ENCODE measurements around the gene PTPN6. TPM values are rescaled to one million over a fixed set of nuclear protein-coding genes. Genes with fewer than 3 reads are reported as not detected.

Gene PTPN6
- total RNA-seq, 1 experiment from 2014 or later: 19.8 TPM

- no peak overlapping the region for H2BK5ac ChIP-seq (ENCODE audit: insufficient read length, low read length)
- no peak overlapping the region for H4K8ac ChIP-seq (replicated peaks; ENCODE audit: insufficient read length, low read depth, low read length)
- H2BK120ac ChIP-seq (ENCODE audit: low read depth, low read length, poor library complexity, severe bottlenecking): no peak overlapping the region
- Mint-ChIP-seq H3K36me3 (ENCODE audit: insufficient read depth in 1 of 3, low read depth in 3 of 3) (peaks cover 0 to 6% (median 0%) of the 10 kb centered on the region in 3 experiments; a peak in 4 of 7 replicates), H3K27ac (no peak overlapping the region), H3K9me3 (no peaks in the 10 kb centered on the region), H3K4me3 (no peak overlapping the region), H3K27me3 (ENCODE audit: low read depth) (no peaks in the 10 kb centered on the region; the same call in 1 of the 2 replicates), H3K4me1 (peaks cover 23 to 37% of the 10 kb centered on the region in 2 experiments)
- H2BK15ac ChIP-seq (ENCODE audit: low read depth, low read length): no peak overlapping the region
- H2AK5ac ChIP-seq (ENCODE audit: insufficient read length, low read length): no peak overlapping the region
- H2AFZ ChIP-seq (ENCODE audit: low read length): no peak overlapping the region
- no peak overlapping the region for H4K91ac ChIP-seq (ENCODE audit: insufficient read length, low read depth, low read length)
- no peak overlapping the region for H2BK20ac ChIP-seq (ENCODE audit: low read depth, low read length, poor library complexity, severe bottlenecking)
- no peaks in the 10 kb centered on the region for H3K27me3 ChIP-seq (ENCODE audit: insufficient read depth, low read length)
- no peaks in the 10 kb centered on the region for H4K20me1 ChIP-seq (ENCODE audit: control insufficient read depth, insufficient read depth, insufficient read length)
- no peak overlapping the region for H3K18ac ChIP-seq (ENCODE audit: insufficient read length, low read depth, low read length)
- no peak overlapping the region for H3T11ph ChIP-seq (ENCODE audit: low read length)
- no peaks in the 10 kb centered on the region for H3K79me2 ChIP-seq (ENCODE audit: insufficient read depth, low read length)
- no peak overlapping the region for H3K23ac ChIP-seq (ENCODE audit: insufficient read length, low read depth, low read length)
- no peak overlapping the region for H3K27ac ChIP-seq (ENCODE audit: insufficient read length, low read depth, low read length)
- no peaks in the 10 kb centered on the region for H3K79me1 ChIP-seq (ENCODE audit: insufficient read depth, low read depth, low read length, poor library complexity, severe bottlenecking)
- H3K4ac ChIP-seq (ENCODE audit: low read depth, low read length): no peak overlapping the region
- H3K4me2 ChIP-seq (ENCODE audit: insufficient read depth, insufficient read length, low read length): no peak overlapping the region
- peaks cover under 1% of the 10 kb centered on the region for H3K23me2 ChIP-seq (ENCODE audit: insufficient read length, low read depth, low read length, poor library complexity, severe bottlenecking)
- no peak overlapping the region for H3K14ac ChIP-seq (ENCODE audit: insufficient read depth, low read length)
- WGBS (ENCODE audit: extremely low coverage, insufficient read length, low lambda C conversion rate): no CpG with 5 or more reads among the region's 28 CpGs
- no peaks in the 10 kb centered on the region for H3K9me3 ChIP-seq (ENCODE audit: control insufficient read depth, low read depth, low read length)
- TF ChIP-seq CTCF (conservative IDR thresholded peaks at IDR 0.05): no peak
- H3K56ac ChIP-seq (ENCODE audit: insufficient read length, low read depth, low read length): no peak overlapping the region
- H3K9ac ChIP-seq (ENCODE audit: extremely low read depth, insufficient read length, low read length): no peak overlapping the region
- no peak overlapping the region for H2BK12ac ChIP-seq (ENCODE audit: insufficient read length, low read depth, low read length)
- H4K5ac ChIP-seq (ENCODE audit: insufficient read length, low read depth, low read length): no peak overlapping the region
- peaks cover 2% of the 10 kb centered on the region; the same call in 1 of the 2 replicates for H3K4me1 ChIP-seq (ENCODE audit: insufficient read depth, low read length)
- no peak for DNase-seq
Measured at GRCh38 chr12:6956021-6956727, 5.0 kb downstream of the PTPN6 start.

Measured in H9 (cell line).